Tibial nerve (tissue), 3 donors: ENCODE data around the gene CDH13.
A peak's percentile ranks its signal among the peaks of the same experiment; 100 is the strongest.

Experiments
- CTCF ChIP-seq, 5 experiments: fragments of 200-600 bp in 3 of 5; fragments of 450-650 bp in 2 of 5; sonication (generic) in 3 of 5; IDR thresholded peaks; one replicate each; pipeline ENCODE4 v1.5.1; 2016 to 2019; ENCODE audit warnings: antibody characterized with exemption in 5 of 5, mild to moderate bottlenecking in 3 of 5, moderate library complexity in 2 of 5
- POLR2A ChIP-seq, 2 donors: fragments of 450-650 bp; IDR thresholded peaks; one replicate each; pipeline ENCODE4 v1.6.1; 2017; ENCODE audit warnings: antibody characterized with exemption in 2 of 2, mild to moderate bottlenecking in 2 of 2, moderate library complexity in 2 of 2

GRCh38 chr16:83356266-83356665, 729.5 kb downstream of the CDH13 start:
- TF ChIP-seq CTCF (IDR thresholded peaks at IDR 0.05) (peak; percentile 50 to 65 (median 56)), POLR2A (IDR thresholded peaks at IDR 0.05) (no peak)
